GM23248 (cell line): ENCODE measurements around the gene C17orf113. TPM values are rescaled to one million over a fixed set of nuclear protein-coding genes. Genes with fewer than 3 reads are reported as not detected.

Experiments used
- DNase-seq: peaks from one replicate; pipeline ENCODE4 v3.0.0-alpha.2; 2015
- H2AFZ ChIP-seq: fragments of 200-600 bp; sonication (generic); 2 replicates; pipeline ENCODE4 v1.6.1; 2016; ENCODE audit warnings: antibody characterized with exemption
- H3F3A ChIP-seq: fragments of 200-600 bp; sonication (generic); 2 replicates; pipeline ENCODE4 v1.6.1; 2016; ENCODE audit warnings: mild to moderate bottlenecking, antibody characterized with exemption, mixed run types; ENCODE audit not compliant: insufficient read depth
- H3K27ac ChIP-seq: fragments of 200-600 bp; sonication (generic); 2 replicates; pipeline ENCODE4 v1.5.1; 2016; ENCODE audit warnings: mild to moderate bottlenecking
- H3K27me3 ChIP-seq: fragments of 200-600 bp; sonication (generic); replicated peaks from 2 replicates; pipeline ENCODE4 v1.6.1; 2016; ENCODE audit warnings: mild to moderate bottlenecking; ENCODE audit not compliant: insufficient read depth
- H3K36me3 ChIP-seq: fragments of 200-600 bp; sonication (generic); 2 replicates; pipeline ENCODE4 v1.6.1; 2016; ENCODE audit warnings: low read depth, mild to moderate bottlenecking
- H3K4me1 ChIP-seq: fragments of 200-600 bp; sonication (generic); 2 replicates; pipeline ENCODE4 v1.6.1; 2016; ENCODE audit warnings: mild to moderate bottlenecking; ENCODE audit not compliant: insufficient read depth
- H3K4me2 ChIP-seq: fragments of 200-600 bp; sonication (generic); one replicate; pipeline ENCODE4 v1.6.1; 2016; ENCODE audit warnings: mild to moderate bottlenecking; ENCODE audit not compliant: unreplicated experiment
- H3K4me3 ChIP-seq: fragments of 200-600 bp; sonication (generic); 2 replicates; pipeline ENCODE4 v1.5.1; 2016; ENCODE audit warnings: mild to moderate bottlenecking
- H3K79me2 ChIP-seq: fragments of 200-600 bp; sonication (generic); 2 replicates; pipeline ENCODE4 v1.6.1; 2016; ENCODE audit warnings: mild to moderate bottlenecking; ENCODE audit not compliant: insufficient read depth
- H3K9ac ChIP-seq: fragments of 200-600 bp; sonication (generic); 2 replicates; pipeline ENCODE4 v1.6.1; 2016; ENCODE audit warnings: mild to moderate bottlenecking
- H3K9me2 ChIP-seq: fragments of 200-600 bp; sonication (generic); 2 replicates; pipeline ENCODE4 v1.6.1; 2016; ENCODE audit warnings: mixed run types, mild to moderate bottlenecking, moderate library complexity; ENCODE audit not compliant: insufficient read depth
- H3K9me3 ChIP-seq: fragments of 200-600 bp; sonication (generic); one replicate; pipeline ENCODE4 v1.6.1; 2017; ENCODE audit warnings: low read depth
- H4K20me1 ChIP-seq: fragments of 200-600 bp; sonication (generic); 2 replicates; pipeline ENCODE4 v1.6.0; 2016; ENCODE audit not compliant: insufficient read depth
- EZH2 ChIP-seq: fragments of 200-600 bp; sonication (generic); IDR thresholded peaks from 2 replicates; pipeline ENCODE4 v1.6.1; 2018; ENCODE audit warnings: antibody characterized with exemption, mild to moderate bottlenecking; ENCODE audit not compliant: insufficient read depth, poor library complexity, severe bottlenecking
- EZH2phosphoT487 ChIP-seq: fragments of 200-600 bp; sonication (generic); IDR thresholded peaks from 2 replicates; pipeline ENCODE4 v1.6.1; 2018; ENCODE audit warnings: antibody characterized with exemption, moderate library complexity, mild to moderate bottlenecking, low read depth; ENCODE audit not compliant: insufficient read depth
- WGBS, 2 experiments: methylation state at CpG; one replicate each; pipeline ENCODE4 v1.1.6; 2015 to 2017; ENCODE audit warnings: low lambda C conversion rate in 2 of 2, low coverage in 1 of 2; ENCODE audit errors: missing lambda C conversion rate in 2 of 2; 5-methylcytosine and 5-hydroxymethylcytosine counted together
- in situ Hi-C: fragments of 300-500 bp; cut with MboI; formaldehyde crosslinking; loops from 2 replicates; pipeline ENCODE4 v1.15.0; 2020
- polyA plus RNA-seq: library from polyadenylated mRNA; unstranded; fragments of >200 nt; fragmentation: Nextera tagmentation; extraction: Ambion mirVana; gene quantifications from 2 replicates; pipeline ENCODE4 v1.2.1, GENCODE V29; 2016
- total RNA-seq: library from RNA; depleted of rRNA; stranded (reverse); fragments of >200 nt; shearing (Covaris generic); gene quantifications from 2 replicates; pipeline ENCODE4 v1.2.3, GENCODE V29; 2014; rRNA removed

C17orf113 gene
- total and polyA plus RNA-seq, 2 experiments from 2014 or later, result not detected

- 88 to 91% methylated on average over 5 of the region's 5 CpGs for WGBS, 2 experiments
- Histone ChIP-seq H3K79me2 (peaks cover 63% of the 10 kb centered on the region), H2AFZ (no peak overlapping the region), H3K9me3 (no peaks in the 10 kb centered on the region), H3F3A (peaks cover 15% of the 10 kb centered on the region; the same call in 1 of the 2 replicates), H3K4me3 (no peak overlapping the region), H3K4me2 (no peak overlapping the region), H3K9me2 (no peaks in the 10 kb centered on the region), H3K36me3 (peaks cover 79% of the 10 kb centered on the region), H3K27me3 (no peaks in the 10 kb centered on the region), H4K20me1 (no peaks in the 10 kb centered on the region), H3K9ac (no peak overlapping the region), H3K27ac (no peak overlapping the region), H3K4me1 (peaks cover 4% of the 10 kb centered on the region; the same call in 1 of the 2 replicates)
- in situ Hi-C loops, result no loop called here
- DNase-seq, result no peak
- no peak for TF ChIP-seq EZH2phosphoT487
- TF ChIP-seq EZH2, result no peak
Measured at GRCh38 chr17:41989702-41990419, 60.5 kb downstream of the C17orf113 start.

- H3K27ac ChIP-seq, result no peak overlapping the region
- peaks cover 15% of the 10 kb centered on the region; the same call in 1 of the 2 replicates for H3F3A ChIP-seq
- no peak for DNase-seq
- H3K9me3 ChIP-seq, result no peaks in the 10 kb centered on the region
- TF ChIP-seq EZH2phosphoT487 (no peak), EZH2 (no peak)
- peaks cover 61% of the 10 kb centered on the region for H3K79me2 ChIP-seq
- no peaks in the 10 kb centered on the region for H4K20me1 ChIP-seq
- H3K9me2 ChIP-seq, result no peaks in the 10 kb centered on the region
- H3K4me1 ChIP-seq, result peaks cover 4% of the 10 kb centered on the region; the same call in 1 of the 2 replicates
- H3K4me3 ChIP-seq, result no peak overlapping the region
- WGBS, 2 experiments, result 97 to 100% methylated on average over 2 of the region's 2 CpGs
- H3K9ac ChIP-seq, result no peak overlapping the region
- no peak overlapping the region for H2AFZ ChIP-seq
- H3K27me3 ChIP-seq, result no peaks in the 10 kb centered on the region
- in situ Hi-C loops, result no loop called here
- H3K36me3 ChIP-seq, result peaks cover 81% of the 10 kb centered on the region
- H3K4me2 ChIP-seq, result no peak overlapping the region
Measured at GRCh38 chr17:41988418-41988817, 62.0 kb downstream of the C17orf113 start.

Other genes starting within 250 kb of the C17orf113 start
- 116 and 161 TPM in 2 replicates for gene P3H4, start 238.7 kb downstream of the C17orf113 start, total RNA-seq
- gene P3H4, start 238.7 kb downstream of the C17orf113 start, polyA plus RNA-seq, result 96.9 and 105 TPM in 2 replicates
- 750 and 759 TPM in 2 replicates for gene FKBP10, start 237.6 kb downstream of the C17orf113 start, total RNA-seq
- gene FKBP10, start 237.6 kb downstream of the C17orf113 start, polyA plus RNA-seq, result 78.0 and 81.5 TPM in 2 replicates
- gene NT5C3B, start 214.4 kb downstream of the C17orf113 start, total RNA-seq, result 61.7 and 69.8 TPM in 2 replicates
- 59.3 and 69.6 TPM in 2 replicates for gene NT5C3B, start 214.4 kb downstream of the C17orf113 start, polyA plus RNA-seq
- 2.3 TPM in 1 of 2 replicates, not detected in the other for gene KLHL10, start 212.8 kb downstream of the C17orf113 start, total RNA-seq
- gene KLHL10, start 212.8 kb downstream of the C17orf113 start, polyA plus RNA-seq, result 0.09 TPM in 2 replicates
- gene KLHL11, start 185.2 kb downstream of the C17orf113 start, total RNA-seq, result 27.7 and 28.5 TPM in 2 replicates
- 12.5 and 12.8 TPM in 2 replicates for gene KLHL11, start 185.2 kb downstream of the C17orf113 start, polyA plus RNA-seq
- 139 and 144 TPM in 2 replicates for gene ACLY, start 131.7 kb downstream of the C17orf113 start, total RNA-seq
- 101 TPM in 2 replicates for gene ACLY, start 131.7 kb downstream of the C17orf113 start, polyA plus RNA-seq
- gene ODAD4, start 120.0 kb downstream of the C17orf113 start, total RNA-seq, result 0.25 and 0.54 TPM in 2 replicates
- gene ODAD4, start 120.0 kb downstream of the C17orf113 start, polyA plus RNA-seq, result 0.81 and 1.4 TPM in 2 replicates
- 58.3 and 69.4 TPM in 2 replicates for gene CNP, start 83.8 kb downstream of the C17orf113 start, total RNA-seq
- 103 and 107 TPM in 2 replicates for gene CNP, start 83.8 kb downstream of the C17orf113 start, polyA plus RNA-seq
- 61.6 and 71.3 TPM in 2 replicates for gene DNAJC7, start 33.2 kb downstream of the C17orf113 start, total RNA-seq
- 69.3 and 73.5 TPM in 2 replicates for gene DNAJC7, start 33.2 kb downstream of the C17orf113 start, polyA plus RNA-seq
- gene NKIRAS2, start 30.5 kb downstream of the C17orf113 start, total RNA-seq, result 70.8 and 71.2 TPM in 2 replicates
- gene NKIRAS2, start 30.5 kb downstream of the C17orf113 start, polyA plus RNA-seq, result 66.5 and 67.5 TPM in 2 replicates
- not detected in 2 replicates for gene ZNF385C, start 47.9 kb upstream of the C17orf113 start, total RNA-seq
- not detected in 2 replicates for gene ZNF385C, start 47.9 kb upstream of the C17orf113 start, polyA plus RNA-seq
- 2.5 and 11.6 TPM in 2 replicates for gene DHX58, start 62.1 kb upstream of the C17orf113 start, total RNA-seq
- 1.6 and 2.0 TPM in 2 replicates for gene DHX58, start 62.1 kb upstream of the C17orf113 start, polyA plus RNA-seq
- 13.9 and 16.8 TPM in 2 replicates for gene KAT2A, start 70.8 kb upstream of the C17orf113 start, total RNA-seq
- 6.0 and 7.2 TPM in 2 replicates for gene KAT2A, start 70.8 kb upstream of the C17orf113 start, polyA plus RNA-seq
- gene HSPB9, start 72.2 kb upstream of the C17orf113 start, total RNA-seq, result not detected in 2 replicates
- 0.34 TPM in 1 of 2 replicates, not detected in the other for gene HSPB9, start 72.2 kb upstream of the C17orf113 start, polyA plus RNA-seq
- 97.5 and 128 TPM in 2 replicates for gene RAB5C, start 104.4 kb upstream of the C17orf113 start, total RNA-seq
- gene RAB5C, start 104.4 kb upstream of the C17orf113 start, polyA plus RNA-seq, result 123 and 124 TPM in 2 replicates
- gene KCNH4, start 130.5 kb upstream of the C17orf113 start, total RNA-seq, result not detected in 2 replicates
- not detected in 2 replicates for gene KCNH4, start 130.5 kb upstream of the C17orf113 start, polyA plus RNA-seq
- gene HCRT, start 134.9 kb upstream of the C17orf113 start, total RNA-seq, result not detected in 2 replicates
- gene HCRT, start 134.9 kb upstream of the C17orf113 start, polyA plus RNA-seq, result not detected in 2 replicates
- gene GHDC, start 143.9 kb upstream of the C17orf113 start, total RNA-seq, result 25.0 and 27.6 TPM in 2 replicates
- gene GHDC, start 143.9 kb upstream of the C17orf113 start, polyA plus RNA-seq, result 11.1 and 13.0 TPM in 2 replicates
- gene STAT5B, start 225.8 kb upstream of the C17orf113 start, total RNA-seq, result 21.8 and 23.5 TPM in 2 replicates
- 11.9 and 13.8 TPM in 2 replicates for gene STAT5B, start 225.8 kb upstream of the C17orf113 start, polyA plus RNA-seq
- gene STAT5A, start 237.9 kb upstream of the C17orf113 start, total RNA-seq, result 21.2 and 26.3 TPM in 2 replicates
- 6.7 and 6.8 TPM in 2 replicates for gene STAT5A, start 237.9 kb upstream of the C17orf113 start, polyA plus RNA-seq